ENCODE measurements around the gene ATP11C.
"Not testable (repeated sequence)": the region's sequence is repeated elsewhere in the genome, so short reads cannot be mapped to it uniquely, and the experiment has no call there.

Gene ATP11C

DNA sequence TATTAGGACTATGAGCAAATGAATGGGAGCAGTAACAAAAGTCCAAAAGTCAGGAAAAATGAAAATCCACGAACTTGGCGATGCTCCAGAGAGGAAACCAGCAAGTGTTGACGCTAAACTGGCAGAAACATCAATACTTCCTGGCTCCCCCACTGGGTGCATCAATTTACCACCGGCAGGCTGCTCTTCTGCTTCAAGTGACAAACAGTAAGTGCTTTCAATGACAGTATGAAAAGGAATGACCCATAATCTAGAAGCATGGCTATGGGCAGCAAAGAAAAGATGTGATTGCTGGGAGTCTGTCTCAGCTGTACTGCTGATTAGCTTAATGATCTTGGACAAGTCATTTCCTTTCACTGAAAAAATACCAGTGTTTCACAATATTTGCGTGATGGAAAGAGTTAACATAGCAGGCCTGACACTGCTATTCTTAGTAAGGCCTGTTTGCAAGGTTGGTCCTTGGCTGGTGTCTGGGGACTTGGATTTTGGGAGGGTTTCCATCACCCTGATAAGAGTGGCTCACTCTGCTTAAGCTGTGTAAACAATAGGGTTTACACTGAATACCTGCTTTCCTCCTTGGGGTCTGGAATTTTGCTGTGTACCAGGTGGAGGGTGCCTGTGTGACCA, 8.7 kb downstream of the ATP11C start:
- TF ChIP-seq SPI1 (IDR thresholded peaks at IDR 0.05; ENCODE audit: borderline replicate concordance, low read depth) = no peak
- TF ChIP-seq POLR2AphosphoS5 (IDR thresholded peaks at IDR 0.05; ENCODE audit: low read depth) = no peak
- TF ChIP-seq, protein P1, sequence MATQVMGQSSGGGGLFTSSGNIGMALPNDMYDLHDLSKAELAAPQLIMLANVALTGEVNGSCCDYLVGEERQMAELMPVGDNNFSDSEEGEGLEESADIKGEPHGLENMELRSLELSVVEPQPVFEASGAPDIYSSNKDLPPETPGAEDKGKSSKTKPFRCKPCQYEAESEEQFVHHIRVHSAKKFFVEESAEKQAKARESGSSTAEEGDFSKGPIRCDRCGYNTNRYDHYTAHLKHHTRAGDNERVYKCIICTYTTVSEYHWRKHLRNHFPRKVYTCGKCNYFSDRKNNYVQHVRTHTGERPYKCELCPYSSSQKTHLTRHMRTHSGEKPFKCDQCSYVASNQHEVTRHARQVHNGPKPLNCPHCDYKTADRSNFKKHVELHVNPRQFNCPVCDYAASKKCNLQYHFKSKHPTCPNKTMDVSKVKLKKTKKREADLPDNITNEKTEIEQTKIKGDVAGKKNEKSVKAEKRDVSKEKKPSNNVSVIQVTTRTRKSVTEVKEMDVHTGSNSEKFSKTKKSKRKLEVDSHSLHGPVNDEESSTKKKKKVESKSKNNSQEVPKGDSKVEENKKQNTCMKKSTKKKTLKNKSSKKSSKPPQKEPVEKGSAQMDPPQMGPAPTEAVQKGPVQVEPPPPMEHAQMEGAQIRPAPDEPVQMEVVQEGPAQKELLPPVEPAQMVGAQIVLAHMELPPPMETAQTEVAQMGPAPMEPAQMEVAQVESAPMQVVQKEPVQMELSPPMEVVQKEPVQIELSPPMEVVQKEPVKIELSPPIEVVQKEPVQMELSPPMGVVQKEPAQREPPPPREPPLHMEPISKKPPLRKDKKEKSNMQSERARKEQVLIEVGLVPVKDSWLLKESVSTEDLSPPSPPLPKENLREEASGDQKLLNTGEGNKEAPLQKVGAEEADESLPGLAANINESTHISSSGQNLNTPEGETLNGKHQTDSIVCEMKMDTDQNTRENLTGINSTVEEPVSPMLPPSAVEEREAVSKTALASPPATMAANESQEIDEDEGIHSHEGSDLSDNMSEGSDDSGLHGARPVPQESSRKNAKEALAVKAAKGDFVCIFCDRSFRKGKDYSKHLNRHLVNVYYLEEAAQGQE (IDR thresholded peaks at IDR 0.05; ENCODE audit: insufficient replicate concordance, low read depth) = no peak
- no peak for DNase-seq (ENCODE audit: low read depth in 1 of 2, low spot score in 1 of 2)
- no peaks in the 10 kb centered on the region for H3K27me3 ChIP-seq (ENCODE audit: insufficient read depth, poor library complexity, severe bottlenecking)
- H3K27ac ChIP-seq (replicated peaks) = no peak overlapping the region
- H3K4me3 ChIP-seq (replicated peaks; ENCODE audit: insufficient read depth, low read length) = no peak overlapping the region

DNA sequence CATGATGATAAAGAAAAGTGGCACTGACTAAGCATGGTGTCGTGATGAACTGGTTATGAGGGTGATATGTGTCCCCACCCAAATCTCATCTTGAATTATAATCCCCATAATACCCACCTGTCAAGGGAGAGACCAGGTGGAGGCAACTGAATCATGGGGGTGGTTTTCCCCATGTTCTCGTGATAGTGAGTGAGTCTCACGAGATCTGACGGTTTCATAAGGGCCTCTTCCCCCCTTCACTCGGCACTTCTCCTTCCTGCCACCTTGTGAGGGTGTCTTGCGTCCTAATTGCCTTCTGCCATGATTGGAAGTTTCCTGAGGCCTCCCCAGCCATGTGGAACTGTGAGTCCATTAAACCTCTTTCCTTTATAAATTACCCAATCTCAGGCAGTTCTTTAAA, 11.7 kb downstream of the ATP11C start:
- H3K27me3 ChIP-seq (ENCODE audit: insufficient read depth, poor library complexity, severe bottlenecking); H3K4me3 ChIP-seq (replicated peaks; ENCODE audit: insufficient read depth, low read length); DNase-seq (ENCODE audit: low read depth in 1 of 2, low spot score in 1 of 2); H3K27ac ChIP-seq (replicated peaks): not testable (repeated sequence)

DNA sequence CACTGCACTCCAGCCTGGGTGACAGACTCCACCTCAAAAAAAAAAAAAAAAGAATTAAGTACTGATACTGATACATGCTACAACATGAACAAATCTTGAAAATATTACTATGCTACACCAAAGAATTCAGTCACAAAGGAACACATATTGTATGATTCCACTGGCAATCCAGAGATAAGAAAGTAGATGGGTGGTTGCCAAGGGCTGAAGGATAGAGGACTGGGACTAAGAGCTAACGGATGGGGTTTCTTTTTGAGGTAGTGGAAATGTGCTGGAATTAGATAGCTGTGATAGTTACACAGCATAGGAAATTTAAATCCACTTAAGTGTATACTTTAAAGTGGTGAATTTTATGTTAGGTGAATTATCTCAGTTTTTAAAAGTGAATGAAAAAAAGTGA, 12.5 kb downstream of the ATP11C start:
- no peak overlapping the region for H3K27ac ChIP-seq (replicated peaks)
- TF ChIP-seq SPI1 (IDR thresholded peaks at IDR 0.05; ENCODE audit: borderline replicate concordance, low read depth) = no peak
- no peak for TF ChIP-seq GABPA (IDR thresholded peaks at IDR 0.05; ENCODE audit: low read depth)
- TF ChIP-seq, protein P1 (IDR thresholded peaks at IDR 0.05; ENCODE audit: insufficient replicate concordance, low read depth) = no peak
- H3K27me3 ChIP-seq (ENCODE audit: insufficient read depth, poor library complexity, severe bottlenecking) = no peaks in the 10 kb centered on the region
- DNase-seq (ENCODE audit: low read depth in 1 of 2, low spot score in 1 of 2) = no peak
- no peak overlapping the region for H3K4me3 ChIP-seq (replicated peaks; ENCODE audit: insufficient read depth, low read length)

DNA sequence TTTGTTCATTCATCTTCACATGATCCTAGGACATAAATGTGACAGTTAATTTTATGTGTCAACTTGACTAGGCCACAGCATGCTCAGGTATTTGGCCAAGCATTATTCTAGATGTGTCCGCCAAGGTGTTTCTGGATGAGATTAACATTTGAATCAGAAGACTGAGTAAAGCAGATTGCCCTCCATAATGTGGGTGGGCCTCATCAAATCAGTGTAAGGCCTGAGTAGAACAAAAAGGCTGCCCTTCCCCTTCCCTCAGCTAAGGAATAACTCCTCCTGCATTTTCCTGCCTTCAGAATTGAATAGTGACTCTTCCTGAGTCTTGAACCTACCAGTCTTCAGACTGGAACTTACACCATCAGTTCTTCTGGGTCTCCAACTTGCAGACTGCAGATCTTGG, 18.4 kb downstream of the ATP11C start:
- Histone ChIP-seq H3K4me3 (replicated peaks; ENCODE audit: insufficient read depth, low read length) (no peak overlapping the region), H3K27ac (replicated peaks) (no peak overlapping the region), H3K27me3 (ENCODE audit: insufficient read depth, poor library complexity, severe bottlenecking) (no peaks in the 10 kb centered on the region)
- DNase-seq (ENCODE audit: low read depth in 1 of 2, low spot score in 1 of 2) = no peak
- TF ChIP-seq, protein P2, sequence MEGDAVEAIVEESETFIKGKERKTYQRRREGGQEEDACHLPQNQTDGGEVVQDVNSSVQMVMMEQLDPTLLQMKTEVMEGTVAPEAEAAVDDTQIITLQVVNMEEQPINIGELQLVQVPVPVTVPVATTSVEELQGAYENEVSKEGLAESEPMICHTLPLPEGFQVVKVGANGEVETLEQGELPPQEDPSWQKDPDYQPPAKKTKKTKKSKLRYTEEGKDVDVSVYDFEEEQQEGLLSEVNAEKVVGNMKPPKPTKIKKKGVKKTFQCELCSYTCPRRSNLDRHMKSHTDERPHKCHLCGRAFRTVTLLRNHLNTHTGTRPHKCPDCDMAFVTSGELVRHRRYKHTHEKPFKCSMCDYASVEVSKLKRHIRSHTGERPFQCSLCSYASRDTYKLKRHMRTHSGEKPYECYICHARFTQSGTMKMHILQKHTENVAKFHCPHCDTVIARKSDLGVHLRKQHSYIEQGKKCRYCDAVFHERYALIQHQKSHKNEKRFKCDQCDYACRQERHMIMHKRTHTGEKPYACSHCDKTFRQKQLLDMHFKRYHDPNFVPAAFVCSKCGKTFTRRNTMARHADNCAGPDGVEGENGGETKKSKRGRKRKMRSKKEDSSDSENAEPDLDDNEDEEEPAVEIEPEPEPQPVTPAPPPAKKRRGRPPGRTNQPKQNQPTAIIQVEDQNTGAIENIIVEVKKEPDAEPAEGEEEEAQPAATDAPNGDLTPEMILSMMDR (IDR thresholded peaks at IDR 0.05; ENCODE audit: insufficient read depth, low read length) = no peak

DNA sequence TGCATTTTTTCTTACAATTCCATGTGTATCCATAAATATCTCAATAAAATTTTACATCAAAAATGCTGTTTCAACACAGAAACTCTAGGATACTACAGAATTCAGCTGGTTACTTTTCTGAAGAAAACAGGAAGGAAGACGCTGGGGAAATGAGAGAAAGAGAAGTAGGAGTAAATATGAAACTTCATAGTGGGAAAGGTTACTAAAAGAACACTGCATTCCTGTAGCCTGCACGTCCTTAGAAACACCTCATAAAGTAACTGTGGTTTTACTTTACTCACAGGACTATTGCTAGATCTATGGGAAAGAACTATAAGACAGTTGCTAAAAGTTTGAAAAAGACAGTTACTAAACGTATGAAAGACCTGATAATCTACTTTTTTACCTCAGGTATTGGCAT, 23.1 kb downstream of the ATP11C start:
- TF ChIP-seq, protein P2 (IDR thresholded peaks at IDR 0.05; ENCODE audit: insufficient read depth, low read length) = no peak
- no peak for TF ChIP-seq SPI1 (IDR thresholded peaks at IDR 0.05; ENCODE audit: borderline replicate concordance, low read depth)
- TF ChIP-seq POLR2AphosphoS5 (IDR thresholded peaks at IDR 0.05; ENCODE audit: low read depth) = no peak
- TF ChIP-seq, protein P1 (IDR thresholded peaks at IDR 0.05; ENCODE audit: insufficient replicate concordance, low read depth) = no peak
- no peak for TF ChIP-seq GABPA (IDR thresholded peaks at IDR 0.05; ENCODE audit: low read depth)
- H3K27ac ChIP-seq (replicated peaks) = no peak overlapping the region
- no peaks in the 10 kb centered on the region for H3K27me3 ChIP-seq (ENCODE audit: insufficient read depth, poor library complexity, severe bottlenecking)
- no peak for DNase-seq (ENCODE audit: low read depth in 1 of 2, low spot score in 1 of 2)
- H3K4me3 ChIP-seq (replicated peaks; ENCODE audit: insufficient read depth, low read length) = no peak overlapping the region

Measured in HL-60 (cell line).